ENCODE measurements around the gene CCDC174.

DNA sequence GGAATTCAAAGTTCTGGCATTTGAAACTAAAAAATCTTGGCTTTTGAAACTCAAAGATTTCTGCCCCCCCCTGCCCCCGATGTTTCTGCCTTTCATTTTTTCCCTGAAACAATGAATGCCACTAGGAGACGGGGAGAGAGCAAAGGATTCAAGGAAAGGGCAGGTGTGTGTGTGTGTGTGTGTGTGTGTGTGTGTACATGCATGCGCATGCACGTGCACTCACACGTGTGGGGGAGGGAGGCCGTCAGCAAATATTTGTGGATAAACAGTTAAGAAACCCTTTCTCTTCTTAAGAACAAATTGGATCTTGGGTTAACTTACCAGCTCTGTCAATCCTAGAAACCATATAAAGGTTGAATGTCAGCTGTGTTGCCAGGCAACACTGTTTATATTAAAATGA is 29.2 kb upstream of the CCDC174 start:
- TF ChIP-seq, protein P1, sequence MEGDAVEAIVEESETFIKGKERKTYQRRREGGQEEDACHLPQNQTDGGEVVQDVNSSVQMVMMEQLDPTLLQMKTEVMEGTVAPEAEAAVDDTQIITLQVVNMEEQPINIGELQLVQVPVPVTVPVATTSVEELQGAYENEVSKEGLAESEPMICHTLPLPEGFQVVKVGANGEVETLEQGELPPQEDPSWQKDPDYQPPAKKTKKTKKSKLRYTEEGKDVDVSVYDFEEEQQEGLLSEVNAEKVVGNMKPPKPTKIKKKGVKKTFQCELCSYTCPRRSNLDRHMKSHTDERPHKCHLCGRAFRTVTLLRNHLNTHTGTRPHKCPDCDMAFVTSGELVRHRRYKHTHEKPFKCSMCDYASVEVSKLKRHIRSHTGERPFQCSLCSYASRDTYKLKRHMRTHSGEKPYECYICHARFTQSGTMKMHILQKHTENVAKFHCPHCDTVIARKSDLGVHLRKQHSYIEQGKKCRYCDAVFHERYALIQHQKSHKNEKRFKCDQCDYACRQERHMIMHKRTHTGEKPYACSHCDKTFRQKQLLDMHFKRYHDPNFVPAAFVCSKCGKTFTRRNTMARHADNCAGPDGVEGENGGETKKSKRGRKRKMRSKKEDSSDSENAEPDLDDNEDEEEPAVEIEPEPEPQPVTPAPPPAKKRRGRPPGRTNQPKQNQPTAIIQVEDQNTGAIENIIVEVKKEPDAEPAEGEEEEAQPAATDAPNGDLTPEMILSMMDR (IDR thresholded peaks at IDR 0.05): no peak
- no peak for TF ChIP-seq POLR2A (IDR thresholded peaks at IDR 0.05)
